Raji (cell line): ENCODE results near the gene AADACL3.

Experiments
- POLR2A ChIP-seq: IDR thresholded peaks from 2 replicates; pipeline ENCODE4 v1.6.1; 2011; ENCODE audit warnings: low read depth, low read length, control low read depth; ENCODE audit not compliant: insufficient read depth

Gene AADACL3

GRCh38 chr1:12748778-12749355, 33.0 kb downstream of the AADACL3 start:
- TF ChIP-seq POLR2A, result no peak

- TF ChIP-seq POLR2A, result no peak
Observed at GRCh38 chr1:12754738-12755137, 38.8 kb downstream of the AADACL3 start.

- no peak for TF ChIP-seq POLR2A
Observed at GRCh38 chr1:12756273-12756672, 40.4 kb downstream of the AADACL3 start.

GRCh38 chr1:12756768-12757413, 41.0 kb downstream of the AADACL3 start:
- no peak for TF ChIP-seq POLR2A

GRCh38 chr1:12757836-12758235, 41.9 kb downstream of the AADACL3 start:
- TF ChIP-seq POLR2A, result no peak

- no peak for TF ChIP-seq POLR2A
Observed at GRCh38 chr1:12760256-12760795, 44.4 kb downstream of the AADACL3 start.

- no peak for TF ChIP-seq POLR2A
Observed at GRCh38 chr1:12761781-12762180, 45.9 kb downstream of the AADACL3 start.

- TF ChIP-seq POLR2A, result no peak
Observed at GRCh38 chr1:12762766-12763165, 46.9 kb downstream of the AADACL3 start.

- no peak for TF ChIP-seq POLR2A
Observed at GRCh38 chr1:12763479-12763878, 47.6 kb downstream of the AADACL3 start.

GRCh38 chr1:12764016-12764415, 48.1 kb downstream of the AADACL3 start:
- no peak for TF ChIP-seq POLR2A

- no peak for TF ChIP-seq POLR2A
Observed at GRCh38 chr1:12769031-12769430, 53.1 kb downstream of the AADACL3 start.

GRCh38 chr1:12769976-12770505, 54.1 kb downstream of the AADACL3 start:
- TF ChIP-seq POLR2A, result no peak

GRCh38 chr1:12770620-12771019, 54.7 kb downstream of the AADACL3 start:
- TF ChIP-seq POLR2A, result no peak

- no peak for TF ChIP-seq POLR2A
Observed at GRCh38 chr1:12771186-12771585, 55.3 kb downstream of the AADACL3 start.

GRCh38 chr1:12772520-12772919, 56.6 kb downstream of the AADACL3 start:
- no peak for TF ChIP-seq POLR2A

GRCh38 chr1:12773438-12773837, 57.5 kb downstream of the AADACL3 start, which contains the start of gene PRAMEF12:
TSS of gene PRAMEF12 (plus strand) at chr1:12773738. CDS start at chr1:12774868, 1,130 bp downstream.
- TF ChIP-seq POLR2A, result no peak
